Measurements from ENCODE around the gene GATA2. TPM values are rescaled to one million over a fixed set of nuclear protein-coding genes. Genes with fewer than 3 reads are reported as not detected.

GATA2 gene
- polyA plus RNA-seq, 3 donors: 0.07 to 0.36 TPM; not detected in 1

GRCh38 chr3:128463771-128464170, 29.2 kb downstream of the GATA2 start:
- no peaks in the 10 kb centered on the region for H3K4me1 Mint-ChIP-seq
- no peaks in the 10 kb centered on the region for H3K36me3 Mint-ChIP-seq
- Histone ChIP-seq H3K9ac (ENCODE audit: insufficient read depth, low read length, poor library complexity, severe bottlenecking) (no peak overlapping the region), H3K4me2 (replicated peaks; ENCODE audit: extremely low read depth, low read length, poor library complexity, severe bottlenecking) (no peak overlapping the region), H3K4me3 (replicated peaks in 1 of 3; ENCODE audit: low read depth in 2 of 3, low read length in 3 of 3) (no peak overlapping the region), H3K27ac (ENCODE audit: low read depth in 1 of 2, low read length in 2 of 2) (no peak overlapping the region), H3K4me1 (ENCODE audit: control insufficient read depth in 1 of 2, insufficient read depth in 2 of 2, low read length in 2 of 2) (no peaks in the 10 kb centered on the region), H3K36me3 (replicated peaks in 1 of 2; ENCODE audit: control insufficient read depth in 1 of 2, insufficient read depth in 2 of 2, low read length in 2 of 2) (no peaks in the 10 kb centered on the region), H3K79me2 (ENCODE audit: insufficient read depth, low read length) (no peaks in the 10 kb centered on the region), H2AFZ (ENCODE audit: insufficient read depth, low read depth, low read length, poor library complexity, severe bottlenecking) (no peak overlapping the region), H3K27me3 (ENCODE audit: control insufficient read depth in 2 of 2, insufficient read depth in 2 of 2, low read length in 2 of 2) (no peaks in the 10 kb centered on the region), H4K20me1 (ENCODE audit: insufficient read depth, low read length) (no peaks in the 10 kb centered on the region), H3K9me3 (replicated peaks in 1 of 2; ENCODE audit: control insufficient read depth in 1 of 2, insufficient read depth in 1 of 2, low read length in 2 of 2) (no peaks in the 10 kb centered on the region)
- peaks cover 0 to 2% (median 0%) of the 10 kb centered on the region in 7 donors for H3K9me3 Mint-ChIP-seq
- intact Hi-C loops (cut with micrococcal nuclease): no loop called here
- peaks cover 3 to 30% (median 12%) of the 10 kb centered on the region in 3 donors for H3K27me3 Mint-ChIP-seq (ENCODE audit: low read depth in 3 of 3)
- H3K27ac Mint-ChIP-seq: no peak overlapping the region
- WGBS (ENCODE audit: insufficient coverage): 91% methylated on average over 10 of the region's 10 CpGs
- H3K4me3 Mint-ChIP-seq: no peak overlapping the region
- TF ChIP-seq, protein P1, sequence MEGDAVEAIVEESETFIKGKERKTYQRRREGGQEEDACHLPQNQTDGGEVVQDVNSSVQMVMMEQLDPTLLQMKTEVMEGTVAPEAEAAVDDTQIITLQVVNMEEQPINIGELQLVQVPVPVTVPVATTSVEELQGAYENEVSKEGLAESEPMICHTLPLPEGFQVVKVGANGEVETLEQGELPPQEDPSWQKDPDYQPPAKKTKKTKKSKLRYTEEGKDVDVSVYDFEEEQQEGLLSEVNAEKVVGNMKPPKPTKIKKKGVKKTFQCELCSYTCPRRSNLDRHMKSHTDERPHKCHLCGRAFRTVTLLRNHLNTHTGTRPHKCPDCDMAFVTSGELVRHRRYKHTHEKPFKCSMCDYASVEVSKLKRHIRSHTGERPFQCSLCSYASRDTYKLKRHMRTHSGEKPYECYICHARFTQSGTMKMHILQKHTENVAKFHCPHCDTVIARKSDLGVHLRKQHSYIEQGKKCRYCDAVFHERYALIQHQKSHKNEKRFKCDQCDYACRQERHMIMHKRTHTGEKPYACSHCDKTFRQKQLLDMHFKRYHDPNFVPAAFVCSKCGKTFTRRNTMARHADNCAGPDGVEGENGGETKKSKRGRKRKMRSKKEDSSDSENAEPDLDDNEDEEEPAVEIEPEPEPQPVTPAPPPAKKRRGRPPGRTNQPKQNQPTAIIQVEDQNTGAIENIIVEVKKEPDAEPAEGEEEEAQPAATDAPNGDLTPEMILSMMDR (IDR thresholded peaks at IDR 0.05): no peak
- DNase-seq: no peak

GRCh38 chr3:128463354-128463753, 29.6 kb downstream of the GATA2 start:
- H4K20me1 ChIP-seq (ENCODE audit: insufficient read depth, low read length): no peaks in the 10 kb centered on the region
- H3K4me1 ChIP-seq (ENCODE audit: control insufficient read depth in 1 of 2, insufficient read depth in 2 of 2, low read length in 2 of 2): no peaks in the 10 kb centered on the region
- intact Hi-C loops (cut with micrococcal nuclease): no loop called here
- no peak overlapping the region for H3K4me2 ChIP-seq (replicated peaks; ENCODE audit: extremely low read depth, low read length, poor library complexity, severe bottlenecking)
- H3K9me3 ChIP-seq (replicated peaks in 1 of 2; ENCODE audit: control insufficient read depth in 1 of 2, insufficient read depth in 1 of 2, low read length in 2 of 2): no peaks in the 10 kb centered on the region
- H3K79me2 ChIP-seq (ENCODE audit: insufficient read depth, low read length): no peaks in the 10 kb centered on the region
- H3K27me3 ChIP-seq (ENCODE audit: control insufficient read depth in 2 of 2, insufficient read depth in 2 of 2, low read length in 2 of 2): no peaks in the 10 kb centered on the region
- no peak overlapping the region for H3K9ac ChIP-seq (ENCODE audit: insufficient read depth, low read length, poor library complexity, severe bottlenecking)
- no peaks in the 10 kb centered on the region for H3K4me1 Mint-ChIP-seq
- no peak overlapping the region for H3K4me3 Mint-ChIP-seq
- no peak overlapping the region for H3K4me3 ChIP-seq (replicated peaks in 1 of 3; ENCODE audit: low read depth in 2 of 3, low read length in 3 of 3)
- H2AFZ ChIP-seq (ENCODE audit: insufficient read depth, low read depth, low read length, poor library complexity, severe bottlenecking): no peak overlapping the region
- no peak overlapping the region for H3K27ac ChIP-seq (ENCODE audit: low read depth in 1 of 2, low read length in 2 of 2)
- peaks cover 2 to 30% (median 12%) of the 10 kb centered on the region in 3 donors for H3K27me3 Mint-ChIP-seq (ENCODE audit: low read depth in 3 of 3)
- no peak overlapping the region for H3K27ac Mint-ChIP-seq
- WGBS (ENCODE audit: insufficient coverage): 90% methylated on average over 4 of the region's 11 CpGs
- TF ChIP-seq, protein P1 (IDR thresholded peaks at IDR 0.05): no peak
- no peaks in the 10 kb centered on the region for H3K36me3 ChIP-seq (replicated peaks in 1 of 2; ENCODE audit: control insufficient read depth in 1 of 2, insufficient read depth in 2 of 2, low read length in 2 of 2)
- no peaks in the 10 kb centered on the region for H3K36me3 Mint-ChIP-seq
- no peak for DNase-seq
- peaks cover 0 to 2% (median 0%) of the 10 kb centered on the region in 7 donors for H3K9me3 Mint-ChIP-seq

Data from CD14-positive monocyte (primary cell).